Liver (tissue), 9 donors: ENCODE results near the gene KCND2. TPM values are rescaled to one million over a fixed set of nuclear protein-coding genes. Genes with fewer than 3 reads are reported as not detected.

ENCODE experiments used
- DNase-seq: peaks from one replicate; pipeline ENCODE4 v3.0.0-alpha.2; 2017; ENCODE audit warnings: low spot score
- H3K27ac ChIP-seq, 2 donors: one replicate each; pipeline ENCODE4 v1.7.0; 2013; ENCODE audit warnings: inconsistent platforms in 2 of 2, low read length in 2 of 2, control low read depth in 1 of 2, low read depth in 1 of 2, mild to moderate bottlenecking in 1 of 2
- H3K27me3 ChIP-seq, 4 donors: one replicate each; pipeline versions ENCODE4 v1.6.1 to v1.7.0; 2013; ENCODE audit warnings: low read length in 3 of 4, inconsistent platforms in 1 of 4, mild to moderate bottlenecking in 1 of 4, moderate library complexity in 1 of 4; ENCODE audit not compliant: control insufficient read depth in 4 of 4, insufficient read depth in 4 of 4
- H3K36me3 ChIP-seq, 4 donors: one replicate each; pipeline versions ENCODE4 v1.6.1 to v1.7.0; 2013; ENCODE audit warnings: low read length in 3 of 4, mild to moderate bottlenecking in 3 of 4, low read depth in 1 of 4, moderate library complexity in 1 of 4; ENCODE audit not compliant: control insufficient read depth in 4 of 4, insufficient read depth in 3 of 4
- H3K4me1 ChIP-seq, 4 donors: one replicate each; pipeline versions ENCODE4 v1.6.1 to v1.7.0; 2013; ENCODE audit warnings: low read length in 3 of 4, mild to moderate bottlenecking in 3 of 4, moderate library complexity in 1 of 4; ENCODE audit not compliant: control insufficient read depth in 4 of 4, insufficient read depth in 4 of 4
- H3K4me3 ChIP-seq, 3 donors: one replicate each; pipeline versions ENCODE4 v1.6.1 to v1.7.0; 2013; ENCODE audit warnings: low read length in 3 of 3, control low read depth in 1 of 3, low read depth in 1 of 3, mild to moderate bottlenecking in 1 of 3
- H3K9ac ChIP-seq, 2 donors: one replicate each; pipeline ENCODE4 v1.7.0; 2013; ENCODE audit warnings: low read length in 2 of 2, mild to moderate bottlenecking in 2 of 2, moderate library complexity in 2 of 2, control low read depth in 1 of 2, low read depth in 1 of 2
- H3K9me3 ChIP-seq, 4 donors: one replicate each; pipeline versions ENCODE4 v1.6.1 to v1.7.0; 2013; ENCODE audit warnings: low read length in 3 of 4; ENCODE audit not compliant: control insufficient read depth in 4 of 4
- FOXA1 ChIP-seq: IDR thresholded peaks from 2 replicates; pipeline ENCODE4 v1.6.1; 2016; ENCODE audit warnings: antibody characterized with exemption
- FOXA2 ChIP-seq: IDR thresholded peaks from 2 replicates; pipeline ENCODE4 v1.6.1; 2016; ENCODE audit warnings: antibody characterized with exemption
- GABPA ChIP-seq, 2 donors: IDR thresholded peaks in 1 of 2; conservative IDR thresholded peaks in 1 of 2; 2 replicates each; pipeline ENCODE4 v1.6.1; 2016; ENCODE audit warnings: antibody characterized with exemption in 2 of 2, mild to moderate bottlenecking in 1 of 2, moderate library complexity in 1 of 2
- HNF4A ChIP-seq, 2 donors: conservative IDR thresholded peaks; 2 replicates each; pipeline ENCODE4 v1.6.1; 2016; ENCODE audit warnings: antibody characterized with exemption in 2 of 2, mild to moderate bottlenecking in 2 of 2
- HNF4G ChIP-seq: IDR thresholded peaks from 2 replicates; pipeline ENCODE4 v1.6.1; 2016; ENCODE audit warnings: antibody characterized with exemption
- JUND ChIP-seq, 2 donors: IDR thresholded peaks; 2 replicates each; pipeline ENCODE4 v1.6.1; 2016; ENCODE audit warnings: antibody characterized with exemption in 2 of 2
- NR2F2 ChIP-seq: IDR thresholded peaks from 2 replicates; pipeline ENCODE4 v1.6.1; 2016; ENCODE audit warnings: antibody characterized with exemption
- RAD21 ChIP-seq, 2 donors: IDR thresholded peaks; 2 replicates each; pipeline ENCODE4 v1.6.1; 2016; ENCODE audit warnings: antibody characterized with exemption in 2 of 2, mild to moderate bottlenecking in 2 of 2
- RXRA ChIP-seq, 2 donors: IDR thresholded peaks; 2 replicates each; pipeline ENCODE4 v1.6.1; 2017 to 2018; ENCODE audit warnings: antibody characterized with exemption in 2 of 2, mild to moderate bottlenecking in 1 of 2
- SP1 ChIP-seq: IDR thresholded peaks from 2 replicates; pipeline ENCODE4 v1.6.1; 2018; ENCODE audit warnings: antibody characterized with exemption, mild to moderate bottlenecking
- TAF1 ChIP-seq: conservative IDR thresholded peaks from 2 replicates; pipeline ENCODE4 v1.6.1; 2016; ENCODE audit warnings: antibody characterized with exemption, mild to moderate bottlenecking
- WGBS: extraction: QIAGEN DNeasy Blood & Tissue Kit; methylation state at CpG from one replicate; pipeline ENCODE4 v1.1.7; 2013; 5-methylcytosine and 5-hydroxymethylcytosine counted together
- polyA plus RNA-seq, 2 donors: library from polyadenylated mRNA; stranded (reverse) in 1 of 2; unstranded in 1 of 2; fragments of 200-250 nt in 1 of 2; fragments of >200 nt in 1 of 2; fragmentation: Nextera tagmentation in 1 of 2; extraction: Ambion mirVana in 1 of 2; gene quantifications; one replicate each; pipeline versions ENCODE4 v1.2.1 to v1.2.3, GENCODE V29; 2013 to 2015
- total RNA-seq, 2 donors: library from RNA; depleted of rRNA; stranded (reverse); fragments of >200 nt; gene quantifications; one replicate each; pipeline ENCODE4 v1.2.3, GENCODE V29; 2014
- TF ChIP-seq, protein P1 (sequence below): IDR thresholded peaks from 2 replicates; pipeline ENCODE4 v1.6.1; 2016; ENCODE audit warnings: antibody characterized with exemption
- TF ChIP-seq, protein P2 (sequence below): IDR thresholded peaks from 2 replicates; pipeline ENCODE4 v1.6.1; 2016; ENCODE audit warnings: antibody characterized with exemption
- TF ChIP-seq, protein P3 (sequence below): IDR thresholded peaks from 2 replicates; pipeline ENCODE4 v1.6.1; 2016; ENCODE audit warnings: antibody characterized with exemption
- TF ChIP-seq, protein P4 (sequence below): IDR thresholded peaks from 2 replicates; pipeline ENCODE4 v1.6.1; 2016; ENCODE audit warnings: antibody characterized with exemption, mild to moderate bottlenecking
- TF ChIP-seq, protein P5 (sequence below): fragments of 150-350 bp; IDR thresholded peaks from 2 replicates; pipeline ENCODE4 v1.5.1; 2017; ENCODE audit warnings: improper control_type of control experiment, low read depth, low read length; ENCODE audit not compliant: missing input control
- donor health status: healthy.
- donor health status: healthy.
- donor health status: healthy.
- donor health status: healthy.
- donor health status: healthy.

KCND2 gene
- total and polyA plus RNA-seq, 4 donors, result 0.02 to 0.22 (median 0.07) TPM

DNA sequence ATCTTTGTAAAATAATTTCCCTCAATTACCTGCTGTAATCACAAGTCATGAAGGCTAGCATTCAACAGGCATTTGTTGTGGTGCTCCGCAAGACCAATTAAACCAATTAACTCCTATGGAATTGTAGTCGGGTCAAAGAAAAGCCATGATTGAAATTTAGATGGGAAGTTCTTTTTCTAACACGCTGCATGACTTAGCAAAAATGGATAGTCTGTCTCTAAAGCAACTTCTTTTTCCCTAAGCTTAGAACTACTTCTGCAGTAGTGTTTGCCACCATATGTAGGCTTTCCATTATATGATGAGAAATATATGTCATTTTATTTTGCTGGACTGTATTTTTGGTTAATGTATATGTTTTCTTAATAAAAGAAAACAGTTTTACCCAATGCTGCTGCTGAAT, 465.8 kb downstream of the KCND2 start:
- Histone ChIP-seq H3K4me3 (no peak overlapping the region), H3K36me3 (no peaks in the 10 kb centered on the region), H3K27me3 (no peaks in the 10 kb centered on the region), H3K9ac (no peak overlapping the region), H3K4me1 (no peaks in the 10 kb centered on the region), H3K9me3 (no peaks in the 10 kb centered on the region), H3K27ac (no peak overlapping the region)
- 84% methylated on average over 3 of the region's 3 CpGs for WGBS
- TF ChIP-seq, protein P1, sequence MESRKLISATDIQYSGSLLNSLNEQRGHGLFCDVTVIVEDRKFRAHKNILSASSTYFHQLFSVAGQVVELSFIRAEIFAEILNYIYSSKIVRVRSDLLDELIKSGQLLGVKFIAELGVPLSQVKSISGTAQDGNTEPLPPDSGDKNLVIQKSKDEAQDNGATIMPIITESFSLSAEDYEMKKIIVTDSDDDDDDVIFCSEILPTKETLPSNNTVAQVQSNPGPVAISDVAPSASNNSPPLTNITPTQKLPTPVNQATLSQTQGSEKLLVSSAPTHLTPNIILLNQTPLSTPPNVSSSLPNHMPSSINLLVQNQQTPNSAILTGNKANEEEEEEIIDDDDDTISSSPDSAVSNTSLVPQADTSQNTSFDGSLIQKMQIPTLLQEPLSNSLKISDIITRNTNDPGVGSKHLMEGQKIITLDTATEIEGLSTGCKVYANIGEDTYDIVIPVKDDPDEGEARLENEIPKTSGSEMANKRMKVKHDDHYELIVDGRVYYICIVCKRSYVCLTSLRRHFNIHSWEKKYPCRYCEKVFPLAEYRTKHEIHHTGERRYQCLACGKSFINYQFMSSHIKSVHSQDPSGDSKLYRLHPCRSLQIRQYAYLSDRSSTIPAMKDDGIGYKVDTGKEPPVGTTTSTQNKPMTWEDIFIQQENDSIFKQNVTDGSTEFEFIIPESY, result no peak
- TF ChIP-seq HNF4G, result no peak
- TF ChIP-seq SP1, result no peak
- TF ChIP-seq FOXA2, result no peak
- TF ChIP-seq, protein P2, sequence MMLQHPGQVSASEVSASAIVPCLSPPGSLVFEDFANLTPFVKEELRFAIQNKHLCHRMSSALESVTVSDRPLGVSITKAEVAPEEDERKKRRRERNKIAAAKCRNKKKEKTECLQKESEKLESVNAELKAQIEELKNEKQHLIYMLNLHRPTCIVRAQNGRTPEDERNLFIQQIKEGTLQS, result no peak
- TF ChIP-seq RXRA (IDR thresholded peaks at IDR 0.05), result no peak
- TF ChIP-seq TAF1, result no peak
- no peak for TF ChIP-seq HNF4A (conservative IDR thresholded peaks at IDR 0.05)
- no peak for TF ChIP-seq RAD21 (IDR thresholded peaks at IDR 0.05)
- TF ChIP-seq, protein P3, sequence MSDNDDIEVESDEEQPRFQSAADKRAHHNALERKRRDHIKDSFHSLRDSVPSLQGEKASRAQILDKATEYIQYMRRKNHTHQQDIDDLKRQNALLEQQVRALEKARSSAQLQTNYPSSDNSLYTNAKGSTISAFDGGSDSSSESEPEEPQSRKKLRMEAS, result no peak
- no peak for TF ChIP-seq NR2F2
- TF ChIP-seq, protein P4, sequence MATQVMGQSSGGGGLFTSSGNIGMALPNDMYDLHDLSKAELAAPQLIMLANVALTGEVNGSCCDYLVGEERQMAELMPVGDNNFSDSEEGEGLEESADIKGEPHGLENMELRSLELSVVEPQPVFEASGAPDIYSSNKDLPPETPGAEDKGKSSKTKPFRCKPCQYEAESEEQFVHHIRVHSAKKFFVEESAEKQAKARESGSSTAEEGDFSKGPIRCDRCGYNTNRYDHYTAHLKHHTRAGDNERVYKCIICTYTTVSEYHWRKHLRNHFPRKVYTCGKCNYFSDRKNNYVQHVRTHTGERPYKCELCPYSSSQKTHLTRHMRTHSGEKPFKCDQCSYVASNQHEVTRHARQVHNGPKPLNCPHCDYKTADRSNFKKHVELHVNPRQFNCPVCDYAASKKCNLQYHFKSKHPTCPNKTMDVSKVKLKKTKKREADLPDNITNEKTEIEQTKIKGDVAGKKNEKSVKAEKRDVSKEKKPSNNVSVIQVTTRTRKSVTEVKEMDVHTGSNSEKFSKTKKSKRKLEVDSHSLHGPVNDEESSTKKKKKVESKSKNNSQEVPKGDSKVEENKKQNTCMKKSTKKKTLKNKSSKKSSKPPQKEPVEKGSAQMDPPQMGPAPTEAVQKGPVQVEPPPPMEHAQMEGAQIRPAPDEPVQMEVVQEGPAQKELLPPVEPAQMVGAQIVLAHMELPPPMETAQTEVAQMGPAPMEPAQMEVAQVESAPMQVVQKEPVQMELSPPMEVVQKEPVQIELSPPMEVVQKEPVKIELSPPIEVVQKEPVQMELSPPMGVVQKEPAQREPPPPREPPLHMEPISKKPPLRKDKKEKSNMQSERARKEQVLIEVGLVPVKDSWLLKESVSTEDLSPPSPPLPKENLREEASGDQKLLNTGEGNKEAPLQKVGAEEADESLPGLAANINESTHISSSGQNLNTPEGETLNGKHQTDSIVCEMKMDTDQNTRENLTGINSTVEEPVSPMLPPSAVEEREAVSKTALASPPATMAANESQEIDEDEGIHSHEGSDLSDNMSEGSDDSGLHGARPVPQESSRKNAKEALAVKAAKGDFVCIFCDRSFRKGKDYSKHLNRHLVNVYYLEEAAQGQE, result no peak
- TF ChIP-seq, protein P5, sequence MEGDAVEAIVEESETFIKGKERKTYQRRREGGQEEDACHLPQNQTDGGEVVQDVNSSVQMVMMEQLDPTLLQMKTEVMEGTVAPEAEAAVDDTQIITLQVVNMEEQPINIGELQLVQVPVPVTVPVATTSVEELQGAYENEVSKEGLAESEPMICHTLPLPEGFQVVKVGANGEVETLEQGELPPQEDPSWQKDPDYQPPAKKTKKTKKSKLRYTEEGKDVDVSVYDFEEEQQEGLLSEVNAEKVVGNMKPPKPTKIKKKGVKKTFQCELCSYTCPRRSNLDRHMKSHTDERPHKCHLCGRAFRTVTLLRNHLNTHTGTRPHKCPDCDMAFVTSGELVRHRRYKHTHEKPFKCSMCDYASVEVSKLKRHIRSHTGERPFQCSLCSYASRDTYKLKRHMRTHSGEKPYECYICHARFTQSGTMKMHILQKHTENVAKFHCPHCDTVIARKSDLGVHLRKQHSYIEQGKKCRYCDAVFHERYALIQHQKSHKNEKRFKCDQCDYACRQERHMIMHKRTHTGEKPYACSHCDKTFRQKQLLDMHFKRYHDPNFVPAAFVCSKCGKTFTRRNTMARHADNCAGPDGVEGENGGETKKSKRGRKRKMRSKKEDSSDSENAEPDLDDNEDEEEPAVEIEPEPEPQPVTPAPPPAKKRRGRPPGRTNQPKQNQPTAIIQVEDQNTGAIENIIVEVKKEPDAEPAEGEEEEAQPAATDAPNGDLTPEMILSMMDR, result no peak
- no peak for TF ChIP-seq GABPA (IDR thresholded peaks at IDR 0.05 in 1 of 2, conservative IDR thresholded peaks at IDR 0.05 in 1 of 2)
- no peak for TF ChIP-seq FOXA1
- no peak for TF ChIP-seq JUND (IDR thresholded peaks at IDR 0.05)
- no peak for DNase-seq

DNA sequence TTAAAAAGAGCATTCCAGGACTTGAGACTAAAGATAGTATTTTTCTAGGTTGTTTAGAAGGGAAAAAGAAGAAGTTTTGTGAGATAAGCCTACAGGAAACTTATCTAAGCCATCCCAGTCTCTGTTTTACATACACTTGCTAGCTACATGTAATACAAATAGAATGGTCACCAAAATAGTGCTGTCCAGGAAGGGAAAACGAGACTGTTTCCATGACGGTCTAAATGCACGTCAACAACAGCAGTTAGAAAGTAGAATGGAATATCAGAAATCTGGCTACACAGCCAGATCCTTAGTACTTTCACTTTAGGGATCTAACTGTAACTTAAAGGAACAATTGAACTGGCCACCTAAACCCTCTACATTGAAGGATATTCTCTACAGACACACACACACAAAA, 467.4 kb downstream of the KCND2 start:
- H3K9me3 ChIP-seq, result no peaks in the 10 kb centered on the region
- no peaks in the 10 kb centered on the region for H3K36me3 ChIP-seq
- H3K4me1 ChIP-seq, result no peaks in the 10 kb centered on the region
- peak overlapping the region; percentile 30 to 48 (median 46) for H3K4me3 ChIP-seq
- H3K27ac ChIP-seq, result peak overlapping the region in 1 of 2 donors; percentile 6
- peak overlapping the region in 1 of 2 donors; percentile 36 for H3K9ac ChIP-seq
- no peaks in the 10 kb centered on the region for H3K27me3 ChIP-seq
- no peak for DNase-seq
- 20% methylated on average over 3 of the region's 3 CpGs for WGBS
- TF ChIP-seq NR2F2 (no peak), RXRA (IDR thresholded peaks at IDR 0.05) (no peak), TAF1 (no peak), HNF4A (conservative IDR thresholded peaks at IDR 0.05) (no peak), SP1 (no peak), RAD21 (IDR thresholded peaks at IDR 0.05) (no peak)
- TF ChIP-seq, protein P4, result no peak
- TF ChIP-seq, protein P2, result no peak
- TF ChIP-seq, protein P1, result no peak
